Liver (tissue), 9 donors: Measurements from ENCODE around the gene MAN2B2. TPM values are rescaled to one million over a fixed set of nuclear protein-coding genes. Genes with fewer than 3 reads are reported as not detected.

Experiments
- DNase-seq: peaks from one replicate; pipeline ENCODE4 v3.0.0-alpha.2; 2017; ENCODE audit warnings: low spot score
- H3K27ac ChIP-seq, 2 donors: one replicate each; pipeline ENCODE4 v1.7.0; 2013; ENCODE audit warnings: inconsistent platforms in 2 of 2, low read length in 2 of 2, control low read depth in 1 of 2, low read depth in 1 of 2, mild to moderate bottlenecking in 1 of 2
- H3K27me3 ChIP-seq, 4 donors: one replicate each; pipeline versions ENCODE4 v1.6.1 to v1.7.0; 2013; ENCODE audit warnings: low read length in 3 of 4, inconsistent platforms in 1 of 4, mild to moderate bottlenecking in 1 of 4, moderate library complexity in 1 of 4; ENCODE audit not compliant: control insufficient read depth in 4 of 4, insufficient read depth in 4 of 4
- H3K36me3 ChIP-seq, 4 donors: one replicate each; pipeline versions ENCODE4 v1.6.1 to v1.7.0; 2013; ENCODE audit warnings: low read length in 3 of 4, mild to moderate bottlenecking in 3 of 4, low read depth in 1 of 4, moderate library complexity in 1 of 4; ENCODE audit not compliant: control insufficient read depth in 4 of 4, insufficient read depth in 3 of 4
- H3K4me1 ChIP-seq, 4 donors: one replicate each; pipeline versions ENCODE4 v1.6.1 to v1.7.0; 2013; ENCODE audit warnings: low read length in 3 of 4, mild to moderate bottlenecking in 3 of 4, moderate library complexity in 1 of 4; ENCODE audit not compliant: control insufficient read depth in 4 of 4, insufficient read depth in 4 of 4
- H3K4me3 ChIP-seq, 3 donors: one replicate each; pipeline versions ENCODE4 v1.6.1 to v1.7.0; 2013; ENCODE audit warnings: low read length in 3 of 3, control low read depth in 1 of 3, low read depth in 1 of 3, mild to moderate bottlenecking in 1 of 3
- H3K9ac ChIP-seq, 2 donors: one replicate each; pipeline ENCODE4 v1.7.0; 2013; ENCODE audit warnings: low read length in 2 of 2, mild to moderate bottlenecking in 2 of 2, moderate library complexity in 2 of 2, control low read depth in 1 of 2, low read depth in 1 of 2
- H3K9me3 ChIP-seq, 4 donors: one replicate each; pipeline versions ENCODE4 v1.6.1 to v1.7.0; 2013; ENCODE audit warnings: low read length in 3 of 4; ENCODE audit not compliant: control insufficient read depth in 4 of 4
- ATF3 ChIP-seq: IDR thresholded peaks from 2 replicates; pipeline ENCODE4 v1.6.1; 2016; ENCODE audit warnings: antibody characterized with exemption
- CTCF ChIP-seq: fragments of 150-350 bp; IDR thresholded peaks from 2 replicates; pipeline ENCODE4 v1.5.1; 2017; ENCODE audit warnings: improper control_type of control experiment, low read depth, low read length; ENCODE audit not compliant: missing input control
- EGR1 ChIP-seq, 2 donors: IDR thresholded peaks; 2 replicates each; pipeline ENCODE4 v1.6.1; 2016 to 2018; ENCODE audit warnings: antibody characterized with exemption in 2 of 2, low read depth in 2 of 2
- FOXA1 ChIP-seq: IDR thresholded peaks from 2 replicates; pipeline ENCODE4 v1.6.1; 2016; ENCODE audit warnings: antibody characterized with exemption
- FOXA2 ChIP-seq: IDR thresholded peaks from 2 replicates; pipeline ENCODE4 v1.6.1; 2016; ENCODE audit warnings: antibody characterized with exemption
- GABPA ChIP-seq, 2 donors: IDR thresholded peaks in 1 of 2; conservative IDR thresholded peaks in 1 of 2; 2 replicates each; pipeline ENCODE4 v1.6.1; 2016; ENCODE audit warnings: antibody characterized with exemption in 2 of 2, mild to moderate bottlenecking in 1 of 2, moderate library complexity in 1 of 2
- HNF4A ChIP-seq, 2 donors: conservative IDR thresholded peaks; 2 replicates each; pipeline ENCODE4 v1.6.1; 2016; ENCODE audit warnings: antibody characterized with exemption in 2 of 2, mild to moderate bottlenecking in 2 of 2
- MAX ChIP-seq: IDR thresholded peaks from 2 replicates; pipeline ENCODE4 v1.6.1; 2016; ENCODE audit warnings: antibody characterized with exemption
- NR2F2 ChIP-seq: IDR thresholded peaks from 2 replicates; pipeline ENCODE4 v1.6.1; 2016; ENCODE audit warnings: antibody characterized with exemption
- RAD21 ChIP-seq, 2 donors: IDR thresholded peaks; 2 replicates each; pipeline ENCODE4 v1.6.1; 2016; ENCODE audit warnings: antibody characterized with exemption in 2 of 2, mild to moderate bottlenecking in 2 of 2
- SP1 ChIP-seq: IDR thresholded peaks from 2 replicates; pipeline ENCODE4 v1.6.1; 2018; ENCODE audit warnings: antibody characterized with exemption, mild to moderate bottlenecking
- TAF1 ChIP-seq: conservative IDR thresholded peaks from 2 replicates; pipeline ENCODE4 v1.6.1; 2016; ENCODE audit warnings: antibody characterized with exemption, mild to moderate bottlenecking
- WGBS: extraction: QIAGEN DNeasy Blood & Tissue Kit; methylation state at CpG from one replicate; pipeline ENCODE4 v1.1.7; 2013; 5-methylcytosine and 5-hydroxymethylcytosine counted together
- polyA plus RNA-seq, 2 donors: library from polyadenylated mRNA; stranded (reverse) in 1 of 2; unstranded in 1 of 2; fragments of 200-250 nt in 1 of 2; fragments of >200 nt in 1 of 2; fragmentation: Nextera tagmentation in 1 of 2; extraction: Ambion mirVana in 1 of 2; gene quantifications; one replicate each; pipeline versions ENCODE4 v1.2.1 to v1.2.3, GENCODE V29; 2013 to 2015
- total RNA-seq, 2 donors: library from RNA; depleted of rRNA; stranded (reverse); fragments of >200 nt; gene quantifications; one replicate each; pipeline ENCODE4 v1.2.3, GENCODE V29; 2014
- donor health status: healthy.
- donor health status: healthy.
- donor health status: healthy.
- donor health status: healthy.
- donor health status: healthy.

MAN2B2 gene
- total and polyA plus RNA-seq, 4 donors = 14.7 to 29.7 (median 22.5) TPM

- Histone ChIP-seq H3K9me3 (no peaks in the 10 kb centered on the region), H3K27me3 (no peaks in the 10 kb centered on the region), H3K27ac (no peak overlapping the region), H3K9ac (no peak overlapping the region), H3K4me3 (no peak overlapping the region), H3K4me1 (no peaks in the 10 kb centered on the region), H3K36me3 (peaks cover 9 to 66% (median 27%) of the 10 kb centered on the region in 4 donors)
- 93% methylated on average over 17 of the region's 17 CpGs for WGBS
- DNase-seq = no peak
- TF ChIP-seq GABPA (IDR thresholded peaks at IDR 0.05 in 1 of 2, conservative IDR thresholded peaks at IDR 0.05 in 1 of 2) (no peak), TAF1 (no peak), RAD21 (IDR thresholded peaks at IDR 0.05) (no peak), EGR1 (IDR thresholded peaks at IDR 0.05; ENCODE audit: low read depth in 2 of 2) (no peak), FOXA2 (no peak), ATF3 (no peak), HNF4A (conservative IDR thresholded peaks at IDR 0.05) (no peak), SP1 (no peak), MAX (no peak), CTCF (no peak)
Measured at GRCh38 chr4:6613676-6614651, 39.0 kb downstream of the MAN2B2 start.

- no peaks in the 10 kb centered on the region for H3K9me3 ChIP-seq
- no peak for DNase-seq
- H3K27ac ChIP-seq = no peak overlapping the region
- no peak overlapping the region for H3K4me3 ChIP-seq
- WGBS = 94% methylated on average over 11 of the region's 11 CpGs
- H3K9ac ChIP-seq = no peak overlapping the region
- no peak for TF ChIP-seq NR2F2
- no peak for TF ChIP-seq SP1
- TF ChIP-seq MAX = no peak
- TF ChIP-seq CTCF = no peak
- TF ChIP-seq EGR1 (IDR thresholded peaks at IDR 0.05; ENCODE audit: low read depth in 2 of 2) = no peak
- TF ChIP-seq FOXA2 = no peak
- TF ChIP-seq FOXA1 = no peak
- H3K27me3 ChIP-seq = no peaks in the 10 kb centered on the region
- peaks cover 12 to 62% (median 26%) of the 10 kb centered on the region in 4 donors for H3K36me3 ChIP-seq
- H3K4me1 ChIP-seq = no peaks in the 10 kb centered on the region
Measured at GRCh38 chr4:6614701-6615230, 39.8 kb downstream of the MAN2B2 start.
